Uterus (tissue), 4 donors: ENCODE data around the gene KASH5. TPM values are rescaled to one million over a fixed set of nuclear protein-coding genes. Genes with fewer than 3 reads are reported as not detected.

Experiments
- DNase-seq, 2 donors: peaks; one replicate each; pipeline ENCODE4 v3.0.0-alpha.2; 2019 to 2020
- H3K27ac ChIP-seq, 2 donors: fragments of 200-600 bp; sonication (generic); 1 replicate in 1 of 2; 2 replicates in 1 of 2; pipeline ENCODE4 v1.5.1; 2016 to 2018
- H3K27me3 ChIP-seq, 2 donors: fragments of 200-600 bp; sonication (generic); one replicate each; pipeline ENCODE4 v1.5.1; 2018 to 2019; ENCODE audit warnings: control low read depth in 1 of 2
- H3K36me3 ChIP-seq, 2 donors: fragments of 200-600 bp; sonication (generic); one replicate each; pipeline ENCODE4 v1.5.1; 2019; ENCODE audit warnings: control low read depth in 1 of 2
- H3K4me1 ChIP-seq, 2 donors: fragments of 200-600 bp; sonication (generic); one replicate each; pipeline ENCODE4 v1.5.1; 2018 to 2019; ENCODE audit warnings: control low read depth in 1 of 2
- H3K4me3 ChIP-seq, 2 donors: fragments of 200-600 bp; sonication (generic); 1 replicate in 1 of 2; 2 replicates in 1 of 2; pipeline ENCODE4 v1.5.1; 2018 to 2019; ENCODE audit warnings: mild to moderate bottlenecking in 1 of 2
- H3K9me3 ChIP-seq, 2 donors: fragments of 200-600 bp; sonication (generic); one replicate each; pipeline ENCODE4 v1.5.1; 2019; ENCODE audit warnings: control low read depth in 1 of 2
- POLR2A ChIP-seq, 2 donors: fragments of 450-650 bp; IDR thresholded peaks; one replicate each; pipeline ENCODE4 v1.6.1; 2016; ENCODE audit warnings: antibody characterized with exemption in 2 of 2, mild to moderate bottlenecking in 1 of 2, moderate library complexity in 1 of 2
- intact Hi-C: fragments of 100-400 bp; cut with DNase I; formaldehyde crosslinking; loops from one replicate; pipeline ENCODE4 v1.15.1; 2023; ENCODE audit warnings: low total_unique reads
- total RNA-seq, 4 donors: library from RNA; depleted of rRNA in 3 of 4; stranded (reverse); fragments of >200 nt in 3 of 4; gene quantifications; one replicate each; pipeline versions ENCODE4 v1.1.0 to v1.2.4, GENCODE V29; 2014 to 2023
- TF ChIP-seq, protein P1 (sequence below), 4 experiments: fragments of 200-600 bp in 2 of 4; fragments of 450-650 bp in 2 of 4; sonication (generic) in 2 of 4; IDR thresholded peaks; one replicate each; pipeline ENCODE4 v1.5.1; 2016 to 2019; ENCODE audit warnings: antibody characterized with exemption in 4 of 4, mild to moderate bottlenecking in 2 of 4, moderate library complexity in 1 of 4
- donor health status: DM: yes; HTN: yes; CAD: no.

The KASH5 gene
- under 1 TPM in 1 of 4 donors, not detected in 3; 0.55 TPM for total RNA-seq

GRCh38 chr19:49387936-49388372 lies at the start of gene KASH5:
KASH5 (plus strand) TSS chr19:49388249; CDS start chr19:49390884, 2,635 bp downstream.
- Histone ChIP-seq H3K4me1 (no peaks in the 10 kb centered on the region), H3K36me3 (no peaks in the 10 kb centered on the region), H3K27me3 (no peaks in the 10 kb centered on the region), H3K27ac (no peak within 1 kb of the TSS), H3K4me3 (no peak within 1 kb of the TSS), H3K9me3 (no peaks in the 10 kb centered on the region)
- TF ChIP-seq, protein P1, sequence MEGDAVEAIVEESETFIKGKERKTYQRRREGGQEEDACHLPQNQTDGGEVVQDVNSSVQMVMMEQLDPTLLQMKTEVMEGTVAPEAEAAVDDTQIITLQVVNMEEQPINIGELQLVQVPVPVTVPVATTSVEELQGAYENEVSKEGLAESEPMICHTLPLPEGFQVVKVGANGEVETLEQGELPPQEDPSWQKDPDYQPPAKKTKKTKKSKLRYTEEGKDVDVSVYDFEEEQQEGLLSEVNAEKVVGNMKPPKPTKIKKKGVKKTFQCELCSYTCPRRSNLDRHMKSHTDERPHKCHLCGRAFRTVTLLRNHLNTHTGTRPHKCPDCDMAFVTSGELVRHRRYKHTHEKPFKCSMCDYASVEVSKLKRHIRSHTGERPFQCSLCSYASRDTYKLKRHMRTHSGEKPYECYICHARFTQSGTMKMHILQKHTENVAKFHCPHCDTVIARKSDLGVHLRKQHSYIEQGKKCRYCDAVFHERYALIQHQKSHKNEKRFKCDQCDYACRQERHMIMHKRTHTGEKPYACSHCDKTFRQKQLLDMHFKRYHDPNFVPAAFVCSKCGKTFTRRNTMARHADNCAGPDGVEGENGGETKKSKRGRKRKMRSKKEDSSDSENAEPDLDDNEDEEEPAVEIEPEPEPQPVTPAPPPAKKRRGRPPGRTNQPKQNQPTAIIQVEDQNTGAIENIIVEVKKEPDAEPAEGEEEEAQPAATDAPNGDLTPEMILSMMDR (IDR thresholded peaks at IDR 0.05), result no peak
- TF ChIP-seq POLR2A (IDR thresholded peaks at IDR 0.05), result no peak
- DNase-seq, result peak; percentile 43 to 69
- intact Hi-C loops, result no loop called here

DNA sequence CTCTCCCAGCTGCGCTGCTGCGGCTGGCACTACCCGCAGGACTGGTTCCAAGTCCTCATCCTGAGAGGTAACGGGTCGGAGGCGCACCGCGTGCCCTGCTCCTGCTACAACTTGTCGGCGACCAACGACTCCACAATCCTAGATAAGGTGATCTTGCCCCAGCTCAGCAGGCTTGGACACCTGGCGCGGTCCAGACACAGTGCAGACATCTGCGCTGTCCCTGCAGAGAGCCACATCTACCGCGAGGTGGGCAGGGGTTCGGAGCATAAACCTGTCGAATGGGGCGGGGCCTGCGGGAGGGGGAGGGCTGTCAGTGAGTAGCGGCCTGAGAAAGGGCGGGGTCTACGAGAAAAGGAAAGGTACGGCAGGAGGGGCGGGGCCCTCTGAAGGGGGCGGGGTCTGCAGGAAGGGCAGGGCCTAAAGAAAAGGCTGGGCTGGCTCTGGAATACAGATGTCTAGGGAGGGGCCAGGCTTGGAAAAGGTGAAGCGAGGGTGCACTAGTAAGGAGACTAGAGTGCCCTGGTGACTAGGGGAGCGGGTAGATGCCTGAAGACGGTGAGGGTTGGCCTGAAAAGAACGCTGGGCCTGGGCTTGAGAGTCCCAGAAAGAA lies 49.3 kb upstream of the KASH5 start:
- peaks cover 0 to 4% of the 10 kb centered on the region in 2 donors for H3K4me1 ChIP-seq
- peak; percentile 75 to 85 for DNase-seq
- H3K27me3 ChIP-seq, result no peaks in the 10 kb centered on the region
- peak overlapping the region; percentile 35 to 53 for H3K4me3 ChIP-seq
- peak overlapping the region; percentile 70 to 85 for H3K27ac ChIP-seq
- intact Hi-C loops, result no loop called here
- TF ChIP-seq, protein P1 (IDR thresholded peaks at IDR 0.05), result peak in 1 of 4 experiments; percentile 11
- TF ChIP-seq POLR2A (IDR thresholded peaks at IDR 0.05), result no peak
- no peaks in the 10 kb centered on the region for H3K9me3 ChIP-seq
- H3K36me3 ChIP-seq, result no peaks in the 10 kb centered on the region

- TF ChIP-seq, protein P1 (IDR thresholded peaks at IDR 0.05), result peak in 1 of 4 experiments; percentile 37
- peak; percentile 56 for TF ChIP-seq POLR2A (IDR thresholded peaks at IDR 0.05)
- Histone ChIP-seq H3K4me3 (peak overlapping the region; percentile 35 to 53), H3K27ac (peak overlapping the region; percentile 70 to 85), H3K4me1 (peaks cover 0 to 4% of the 10 kb centered on the region in 2 donors), H3K36me3 (no peaks in the 10 kb centered on the region), H3K27me3 (no peaks in the 10 kb centered on the region), H3K9me3 (no peaks in the 10 kb centered on the region)
- intact Hi-C loops, result no loop called here
- peak; percentile 88 to 89 for DNase-seq
These were observed 48.6 kb upstream of the KASH5 start for GRCh38 chr19:49339301-49340068.

- Histone ChIP-seq H3K27me3 (no peaks in the 10 kb centered on the region), H3K9me3 (no peaks in the 10 kb centered on the region), H3K4me1 (peaks cover 0 to 4% of the 10 kb centered on the region in 2 donors), H3K27ac (peak overlapping the region; percentile 70 to 85), H3K4me3 (peak overlapping the region; percentile 35 to 53), H3K36me3 (no peaks in the 10 kb centered on the region)
- intact Hi-C loops, result no loop called here
- TF ChIP-seq POLR2A (IDR thresholded peaks at IDR 0.05), result no peak
- TF ChIP-seq, protein P1 (IDR thresholded peaks at IDR 0.05), result no peak
- DNase-seq, result peak; percentile 70 to 74
These were observed 47.8 kb upstream of the KASH5 start for GRCh38 chr19:49340069-49340864.
